RWPE1 (cell line): Measurements from ENCODE around the gene ASCL5.
A peak's percentile ranks its signal among the peaks of the same experiment; 100 is the strongest.

Source experiments
- CTCF ChIA-PET: fragments of 350-600 bp; sonication (Branson Sonifier 250); formaldehyde crosslinking; extraction: SDS; loops from one replicate; lab custom pipeline; 2021; lab: Yijun Ruan, JAX
- POLR2A ChIA-PET: fragments of 400-600 bp; formaldehyde crosslinking; extraction: SDS; loops from one replicate; lab custom pipeline; 2020; ENCODE audit warnings: antibody characterized with exemption; ENCODE audit not compliant: low non-redundant PET; lab: Yijun Ruan, JAX
- DNase-seq: peaks from one replicate; pipeline ENCODE4 v3.0.0; 2012; ENCODE audit warnings: low spot score
- H3K27ac ChIP-seq: fragments of 450-650 bp; 2 replicates; pipeline ENCODE4 v1.5.1; 2017
- TF ChIP-seq, protein P1 (sequence below): fragments of 450-650 bp; conservative IDR thresholded peaks from 2 replicates; pipeline ENCODE4 v1.5.1; 2017; ENCODE audit warnings: low read depth, mild to moderate bottlenecking

ASCL5 gene

GRCh38 chr1:201091256-201091655 lies 35.7 kb downstream of the ASCL5 start:
- no peak overlapping the region for H3K27ac ChIP-seq
- no peak for DNase-seq
- POLR2A ChIA-PET, result no interaction called here
- TF ChIP-seq, protein P1, sequence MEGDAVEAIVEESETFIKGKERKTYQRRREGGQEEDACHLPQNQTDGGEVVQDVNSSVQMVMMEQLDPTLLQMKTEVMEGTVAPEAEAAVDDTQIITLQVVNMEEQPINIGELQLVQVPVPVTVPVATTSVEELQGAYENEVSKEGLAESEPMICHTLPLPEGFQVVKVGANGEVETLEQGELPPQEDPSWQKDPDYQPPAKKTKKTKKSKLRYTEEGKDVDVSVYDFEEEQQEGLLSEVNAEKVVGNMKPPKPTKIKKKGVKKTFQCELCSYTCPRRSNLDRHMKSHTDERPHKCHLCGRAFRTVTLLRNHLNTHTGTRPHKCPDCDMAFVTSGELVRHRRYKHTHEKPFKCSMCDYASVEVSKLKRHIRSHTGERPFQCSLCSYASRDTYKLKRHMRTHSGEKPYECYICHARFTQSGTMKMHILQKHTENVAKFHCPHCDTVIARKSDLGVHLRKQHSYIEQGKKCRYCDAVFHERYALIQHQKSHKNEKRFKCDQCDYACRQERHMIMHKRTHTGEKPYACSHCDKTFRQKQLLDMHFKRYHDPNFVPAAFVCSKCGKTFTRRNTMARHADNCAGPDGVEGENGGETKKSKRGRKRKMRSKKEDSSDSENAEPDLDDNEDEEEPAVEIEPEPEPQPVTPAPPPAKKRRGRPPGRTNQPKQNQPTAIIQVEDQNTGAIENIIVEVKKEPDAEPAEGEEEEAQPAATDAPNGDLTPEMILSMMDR, result no peak
- CTCF ChIA-PET, result interaction anchor here (0.5 to 1.4 kb wide), 3 partner anchors 23 to 120 kb away, joined by 3 to 6 read pairs (median 4); no protein-coding TSS in a partner anchor

DNA sequence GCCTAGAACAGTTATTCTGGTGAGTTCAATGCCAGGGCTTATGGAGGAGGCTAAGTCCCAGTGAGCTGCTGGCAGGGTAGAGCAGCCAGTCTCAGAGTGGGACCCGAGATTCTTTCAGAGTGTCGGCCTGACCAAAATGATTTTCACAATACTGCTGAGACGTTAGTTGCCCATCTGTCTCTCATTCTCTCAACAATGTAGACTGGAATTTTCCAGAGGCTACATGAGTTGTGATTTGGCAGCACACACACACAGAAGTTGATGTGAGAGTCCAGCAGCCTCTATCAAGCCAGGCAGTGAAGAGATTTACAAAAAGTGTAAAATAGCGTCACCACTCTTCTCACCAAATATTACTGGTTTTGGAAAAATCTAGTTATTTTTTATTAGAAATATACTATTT lies 36.4 kb downstream of the ASCL5 start:
- ChIA-PET POLR2A (no interaction called here), CTCF (interaction anchor here (1.3 to 1.4 kb wide), 2 partner anchors 23 to 29 kb away, joined by 4 to 6 read pairs; no protein-coding TSS in a partner anchor)
- DNase-seq, result no peak

GRCh38 chr1:201089596-201089995 lies 37.4 kb downstream of the ASCL5 start:
- H3K27ac ChIP-seq, result no peak overlapping the region
- ChIA-PET POLR2A (no interaction called here), CTCF (interaction anchor here (0.7 to 1.3 kb wide), 3 partner anchors 24 to 98 kb away, joined by 3 to 5 read pairs (median 3); no protein-coding TSS in a partner anchor)
- TF ChIP-seq, protein P1, result no peak
- no peak for DNase-seq

More for the DNA sequence above, 36.4 kb downstream of the ASCL5 start:
- H3K27ac ChIP-seq, result no peak overlapping the region
- TF ChIP-seq, protein P1, result no peak

DNA sequence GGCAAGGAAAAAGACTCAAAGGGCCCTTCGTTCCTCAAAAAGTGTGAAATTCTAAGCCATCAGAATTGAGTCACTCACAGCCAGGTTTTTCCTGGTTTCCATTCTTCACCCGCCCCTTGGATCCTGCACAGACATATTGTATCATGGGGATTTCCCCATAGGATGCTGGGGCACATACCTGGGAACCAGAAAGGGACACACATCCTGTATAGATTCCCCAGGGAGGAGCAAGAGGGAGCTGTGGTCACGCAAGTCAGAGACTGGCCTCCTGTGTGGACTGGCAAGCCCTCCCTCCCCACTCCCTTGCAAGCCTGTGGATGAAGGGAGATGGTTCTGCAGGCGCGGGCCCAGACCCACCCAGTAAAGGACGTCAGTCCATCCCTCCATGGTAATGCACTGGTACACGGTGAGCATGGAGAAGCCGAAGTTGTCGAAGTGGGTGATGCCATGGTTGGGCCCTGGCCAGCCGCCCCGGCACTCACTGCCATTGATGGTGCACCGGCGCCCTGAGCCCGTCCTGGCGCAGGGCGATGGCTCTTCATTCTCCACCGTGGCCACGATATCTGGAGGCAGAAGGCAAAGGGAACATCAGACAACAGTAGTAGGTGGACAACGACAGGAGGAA lies 38.0 kb downstream of the ASCL5 start:
- ChIA-PET CTCF (interaction anchor here (1.2 to 1.3 kb wide), 2 partner anchors 25 to 51 kb away, joined by 3 to 5 read pairs; no protein-coding TSS in a partner anchor), POLR2A (no interaction called here)
- TF ChIP-seq, protein P1, result no peak
- H3K27ac ChIP-seq, result no peak overlapping the region
- peak; percentile 56 for DNase-seq

GRCh38 chr1:201088395-201088794 lies 38.6 kb downstream of the ASCL5 start:
- no peak overlapping the region for H3K27ac ChIP-seq
- ChIA-PET POLR2A (no interaction called here), CTCF (no interaction called here)
- DNase-seq, result no peak
- TF ChIP-seq, protein P1, result no peak

- CTCF ChIA-PET, result interaction anchor here (0.5 to 2.5 kb wide), 16 partner anchors 10 to 552 kb away, joined by 3 to 8 read pairs (median 4); no protein-coding TSS in a partner anchor
Observed at GRCh38 chr1:201085902-201086735, 40.9 kb downstream of the ASCL5 start.

More at GRCh38 chr1:201085902-201086735, 40.9 kb downstream of the ASCL5 start:
- TF ChIP-seq, protein P1, result no peak; the same call in 1 of the 2 replicates
- peak; percentile 83 for DNase-seq
- POLR2A ChIA-PET, result interaction anchor here (0.8 kb wide), 2 partner anchors 27 to 192 kb away, joined by 3 to 4 read pairs; no protein-coding TSS in a partner anchor
- H3K27ac ChIP-seq, result no peak overlapping the region
